ENCODE data around the gene ARX.

Gene ARX

GRCh38 chrX:25005382-25006185, 10.2 kb downstream of the ARX start:
- no peak for DNase-seq (ENCODE audit: extremely low read depth, low read depth)
- H3K4me3 ChIP-seq (replicated peaks; ENCODE audit: low read depth, low read length), result no peak overlapping the region
- TF ChIP-seq CTCF (IDR thresholded peaks at IDR 0.05; ENCODE audit: low read depth, low read length, missing control alignments), result no peak

GRCh38 chrX:25005034-25005381, 10.8 kb downstream of the ARX start:
- H3K4me3 ChIP-seq (replicated peaks; ENCODE audit: low read depth, low read length), result no peak overlapping the region

GRCh38 chrX:25004485-25005032, 11.2 kb downstream of the ARX start:
- H3K4me3 ChIP-seq (replicated peaks; ENCODE audit: low read depth, low read length), result no peak overlapping the region
- TF ChIP-seq CTCF (IDR thresholded peaks at IDR 0.05; ENCODE audit: low read depth, low read length, missing control alignments), result no peak
- DNase-seq (ENCODE audit: extremely low read depth, low read depth), result no peak

More at GRCh38 chrX:25005034-25005381, 10.8 kb downstream of the ARX start:
- DNase-seq (ENCODE audit: extremely low read depth, low read depth), result no peak
- TF ChIP-seq CTCF (IDR thresholded peaks at IDR 0.05; ENCODE audit: low read depth, low read length, missing control alignments), result no peak

GRCh38 chrX:25004040-25004439, 11.7 kb downstream of the ARX start:
- TF ChIP-seq CTCF (IDR thresholded peaks at IDR 0.05; ENCODE audit: low read depth, low read length, missing control alignments), result no peak
- H3K4me3 ChIP-seq (replicated peaks; ENCODE audit: low read depth, low read length), result no peak overlapping the region
- no peak for DNase-seq (ENCODE audit: extremely low read depth, low read depth)

GRCh38 chrX:25003066-25003849, 12.5 kb downstream of the ARX start:
- TF ChIP-seq CTCF (IDR thresholded peaks at IDR 0.05; ENCODE audit: low read depth, low read length, missing control alignments), result no peak
- no peak overlapping the region for H3K4me3 ChIP-seq (replicated peaks; ENCODE audit: low read depth, low read length)
- DNase-seq (ENCODE audit: extremely low read depth, low read depth), result no peak

- no peak overlapping the region for H3K4me3 ChIP-seq (replicated peaks; ENCODE audit: low read depth, low read length)
- no peak for TF ChIP-seq CTCF (IDR thresholded peaks at IDR 0.05; ENCODE audit: low read depth, low read length, missing control alignments)
These were observed 13.1 kb downstream of the ARX start for GRCh38 chrX:25002661-25003020.

More at GRCh38 chrX:25002661-25003020, 13.1 kb downstream of the ARX start:
- no peak for DNase-seq (ENCODE audit: extremely low read depth, low read depth)
